NK-92 (cell line): ENCODE measurements around the gene CLEC1B.
"Not testable (repeated sequence)": the region's sequence is repeated elsewhere in the genome, so short reads cannot be mapped to it uniquely, and the experiment has no call there.

ENCODE experiments used
- DNase-seq: peaks from one replicate; lab custom pipeline; 2025; ENCODE audit not compliant: unreplicated experiment; lab: John Stamatoyannopoulos, UW

The CLEC1B gene

GRCh38 chr12:9975614-9976013 lies 23.3 kb downstream of the CLEC1B start:
- no peak for DNase-seq

- DNase-seq = not testable (repeated sequence)
Measured at GRCh38 chr12:9974731-9975130, 24.2 kb downstream of the CLEC1B start.

- no peak for DNase-seq
Measured at GRCh38 chr12:9973949-9974348, 25.0 kb downstream of the CLEC1B start.

- DNase-seq = no peak
Measured at GRCh38 chr12:9971181-9971580, 27.7 kb downstream of the CLEC1B start, which contains the start of gene CLEC12A. CLEC12A (plus strand) TSS chr12:9971409; CDS start chr12:9971597, 188 bp downstream.

GRCh38 chr12:9969673-9970072 lies 29.2 kb downstream of the CLEC1B start:
- DNase-seq = no peak

GRCh38 chr12:9961901-9962300 lies 37.0 kb downstream of the CLEC1B start:
- DNase-seq = no peak

- DNase-seq = no peak
Measured at GRCh38 chr12:9961106-9961505, 37.8 kb downstream of the CLEC1B start.

GRCh38 chr12:9960590-9960989 lies 38.3 kb downstream of the CLEC1B start:
- no peak for DNase-seq

GRCh38 chr12:9957834-9958233 lies 41.1 kb downstream of the CLEC1B start:
- DNase-seq = no peak

- not testable (repeated sequence) for DNase-seq
Measured at GRCh38 chr12:9952954-9953729, 45.8 kb downstream of the CLEC1B start.

GRCh38 chr12:9951026-9951675 lies 47.8 kb downstream of the CLEC1B start:
- no peak for DNase-seq

- DNase-seq = no peak
Measured at GRCh38 chr12:9948606-9949296, 50.2 kb downstream of the CLEC1B start.

GRCh38 chr12:9947674-9948073 lies 51.2 kb downstream of the CLEC1B start:
- no peak for DNase-seq

- DNase-seq = no peak
Measured at GRCh38 chr12:9944391-9944790, 54.5 kb downstream of the CLEC1B start.

GRCh38 chr12:9943240-9943639 lies 55.7 kb downstream of the CLEC1B start:
- no peak for DNase-seq
